Left cardiac atrium (tissue), 4 donors: ENCODE data around the gene YIF1A. TPM values are rescaled to one million over a fixed set of nuclear protein-coding genes. Genes with fewer than 3 reads are reported as not detected.

Experiments
- ATAC-seq, 2 donors: fragments of 200-7000 bp; cut with Tn5 transposase; one replicate each; pipeline ENCODE4 v1.9.1; 2020; ENCODE audit warnings: mild to moderate bottlenecking in 2 of 2, moderate library complexity in 2 of 2
- DNase-seq: peaks from one replicate; pipeline ENCODE4 v3.0.0-alpha.2; 2020
- intact Hi-C, 2 donors: fragments of 100-400 bp; cut with DNase I; formaldehyde crosslinking; loops; one replicate each; pipeline versions ENCODE4 v1.14.1 to v1.15.1; 2022 to 2023
- long read RNA-seq: library from polyadenylated mRNA; unstranded; transcript quantifications from one replicate; pipeline ENCODE4 v2.0.0, GENCODE V29; 2021
- total RNA-seq, 2 donors: library from RNA; stranded (reverse); fragmentation: NEBNext Ultra II Directional; extraction: Animal tissue kit (Norgen Biotek cat#: 25700); gene quantifications; one replicate each; pipeline ENCODE4 v1.2.1, GENCODE V29; 2021
- donor health status: DM: no; HTN: yes; CAD: no.
- donor health status: DM: no; HTN: yes; CAD: no; lungs with severe emphysema.
- donor health status: DM: yes; HTN: yes; CAD: no.
- donor health status: Dilated cardiomyopathy.

YIF1A gene
- total RNA-seq = 10 to 100 TPM; 53.2 to 81.1 TPM
- long read RNA-seq, transcript YIF1A-203 (8 exons, 1,124 nt) = major isoform, 60 of 72 reads
- long read RNA-seq, partial matches to known transcripts = 3 of 72 reads
- long read RNA-seq, other reads (novel, unspliced or antisense) = 7 of 72 reads

GRCh38 chr11:66288671-66289547 is at the start of gene YIF1A:
TSS of gene YIF1A (minus strand) at chr11:66289143. CDS start at chr11:66288985, 158 bp downstream.
- intact Hi-C loops = loop anchor here in 1 of 2 donors (10.0 kb wide), 1 partner anchor 64 kb away; no protein-coding TSS in a partner anchor
- DNase-seq (peak; percentile 99), ATAC-seq (peak; percentile 94 to 97)

GRCh38 chr11:66337103-66337899 is 48.4 kb upstream of the YIF1A start:
- DNase-seq = no peak
- no peak for ATAC-seq
- intact Hi-C loops = no loop called here

GRCh38 chr11:66336234-66337102 is 47.5 kb upstream of the YIF1A start, which contains the start of gene RIN1:
TSS of gene RIN1 (minus strand) at chr11:66336434. CDS start at chr11:66336402, 32 bp downstream.
- DNase-seq (peak; percentile 82), ATAC-seq (peak; percentile 69 to 84)
- intact Hi-C loops = no loop called here

- DNase-seq (peak; percentile 56), ATAC-seq (peak; percentile 23 to 46)
- intact Hi-C loops = no loop called here
Observed at GRCh38 chr11:66335531-66336233, 46.7 kb upstream of the YIF1A start.

- DNase-seq (peak; percentile 36), ATAC-seq (no peak)
- intact Hi-C loops = no loop called here
Observed at GRCh38 chr11:66334605-66335442, 45.9 kb upstream of the YIF1A start.

GRCh38 chr11:66333896-66334604 is 45.1 kb upstream of the YIF1A start:
- intact Hi-C loops = no loop called here
- no peak for ATAC-seq
- no peak for DNase-seq

GRCh38 chr11:66333220-66333877 is 44.4 kb upstream of the YIF1A start:
- DNase-seq = no peak
- intact Hi-C loops = no loop called here
- no peak for ATAC-seq

- intact Hi-C loops = no loop called here
- DNase-seq (peak; percentile 7), ATAC-seq (no peak)
Observed at GRCh38 chr11:66332371-66333219, 43.7 kb upstream of the YIF1A start.

- DNase-seq (no peak), ATAC-seq (no peak)
- intact Hi-C loops = no loop called here
Observed at GRCh38 chr11:66331542-66332370, 42.8 kb upstream of the YIF1A start.

- intact Hi-C loops = no loop called here
- ATAC-seq (no peak), DNase-seq (no peak)
Observed at GRCh38 chr11:66330931-66331330, 42.0 kb upstream of the YIF1A start.

GRCh38 chr11:66329165-66329673 is 40.3 kb upstream of the YIF1A start:
- DNase-seq (no peak), ATAC-seq (no peak)
- intact Hi-C loops = no loop called here

- ATAC-seq (peak; percentile 79 to 87), DNase-seq (peak; percentile 76)
- intact Hi-C loops = loop anchor here in 1 of 2 donors (1.0 kb wide), 1 partner anchor 16 kb away; no protein-coding TSS in a partner anchor
Observed at GRCh38 chr11:66328302-66329144, 39.6 kb upstream of the YIF1A start.

- DNase-seq (no peak), ATAC-seq (peak in 1 of 2 donors; percentile 2)
- intact Hi-C loops = loop anchor here in 1 of 2 donors (1.0 kb wide), 1 partner anchor 16 kb away; no protein-coding TSS in a partner anchor
Observed at GRCh38 chr11:66328031-66328301, 39.0 kb upstream of the YIF1A start.
